ENCODE results near the gene SNX7.

Gene SNX7

GRCh38 chr1:98696077-98696476, 34.6 kb downstream of the SNX7 start:
- H2AFZ ChIP-seq (ENCODE audit: low read length, unreplicated experiment): no peak overlapping the region
- no peaks in the 10 kb centered on the region for H3K4me1 ChIP-seq (ENCODE audit: control insufficient read depth, insufficient read depth, low read length, unreplicated experiment)
- no peak overlapping the region for H3K4me3 ChIP-seq (ENCODE audit: low read depth, low read length)
- no peaks in the 10 kb centered on the region for H3K27me3 ChIP-seq (ENCODE audit: insufficient read depth, low read length)
- no peaks in the 10 kb centered on the region for H3K79me2 ChIP-seq (ENCODE audit: control insufficient read depth, insufficient read depth, low read length, unreplicated experiment)
- no peak overlapping the region for H3K27ac ChIP-seq (ENCODE audit: low read depth, low read length)
- H3K36me3 ChIP-seq (ENCODE audit: insufficient read depth, low read length): peaks cover 12% of the 10 kb centered on the region; the same call in 1 of the 2 replicates

- Histone ChIP-seq H3K36me3 (ENCODE audit: insufficient read depth, low read length) (0 out of 2 replicates have a peak, but pooled peaks cover 6% of the 10 kb centered on the region), H3K4me1 (ENCODE audit: control insufficient read depth, insufficient read depth, low read length, unreplicated experiment) (no peaks in the 10 kb centered on the region), H3K27me3 (ENCODE audit: insufficient read depth, low read length) (no peaks in the 10 kb centered on the region), H2AFZ (ENCODE audit: low read length, unreplicated experiment) (no peak overlapping the region), H3K4me3 (ENCODE audit: low read depth, low read length) (no peak overlapping the region), H3K79me2 (ENCODE audit: control insufficient read depth, insufficient read depth, low read length, unreplicated experiment) (no peaks in the 10 kb centered on the region), H3K27ac (ENCODE audit: low read depth, low read length) (no peak overlapping the region)
These were observed 36.3 kb downstream of the SNX7 start for GRCh38 chr1:98697781-98698180.

GRCh38 chr1:98698625-98699024, 37.1 kb downstream of the SNX7 start:
- H3K4me1 ChIP-seq (ENCODE audit: control insufficient read depth, insufficient read depth, low read length, unreplicated experiment): no peaks in the 10 kb centered on the region
- H3K27me3 ChIP-seq (ENCODE audit: insufficient read depth, low read length): no peaks in the 10 kb centered on the region
- H3K27ac ChIP-seq (ENCODE audit: low read depth, low read length): no peak overlapping the region
- H3K79me2 ChIP-seq (ENCODE audit: control insufficient read depth, insufficient read depth, low read length, unreplicated experiment): no peaks in the 10 kb centered on the region
- H3K4me3 ChIP-seq (ENCODE audit: low read depth, low read length): no peak overlapping the region
- H3K36me3 ChIP-seq (ENCODE audit: insufficient read depth, low read length): 0 out of 2 replicates have a peak, but pooled peaks cover 3% of the 10 kb centered on the region
- no peak overlapping the region for H2AFZ ChIP-seq (ENCODE audit: low read length, unreplicated experiment)

GRCh38 chr1:98700228-98700627, 38.7 kb downstream of the SNX7 start:
- Histone ChIP-seq H3K27ac (ENCODE audit: low read depth, low read length) (no peak overlapping the region), H3K79me2 (ENCODE audit: control insufficient read depth, insufficient read depth, low read length, unreplicated experiment) (no peaks in the 10 kb centered on the region), H3K4me1 (ENCODE audit: control insufficient read depth, insufficient read depth, low read length, unreplicated experiment) (no peaks in the 10 kb centered on the region), H3K36me3 (ENCODE audit: insufficient read depth, low read length) (peaks cover 8% of the 10 kb centered on the region; the same call in 1 of the 2 replicates), H2AFZ (ENCODE audit: low read length, unreplicated experiment) (no peak overlapping the region), H3K4me3 (ENCODE audit: low read depth, low read length) (no peak overlapping the region), H3K27me3 (ENCODE audit: insufficient read depth, low read length) (no peaks in the 10 kb centered on the region)

GRCh38 chr1:98702976-98703375, 41.5 kb downstream of the SNX7 start:
- Histone ChIP-seq H3K4me1 (ENCODE audit: control insufficient read depth, insufficient read depth, low read length, unreplicated experiment) (no peaks in the 10 kb centered on the region), H2AFZ (ENCODE audit: low read length, unreplicated experiment) (no peak overlapping the region), H3K79me2 (ENCODE audit: control insufficient read depth, insufficient read depth, low read length, unreplicated experiment) (no peaks in the 10 kb centered on the region), H3K4me3 (ENCODE audit: low read depth, low read length) (no peak overlapping the region), H3K27ac (ENCODE audit: low read depth, low read length) (no peak overlapping the region), H3K27me3 (ENCODE audit: insufficient read depth, low read length) (no peaks in the 10 kb centered on the region), H3K36me3 (ENCODE audit: insufficient read depth, low read length) (peaks cover 8% of the 10 kb centered on the region; the same call in 1 of the 2 replicates)

- Histone ChIP-seq H2AFZ (ENCODE audit: low read length, unreplicated experiment) (no peak overlapping the region), H3K4me3 (ENCODE audit: low read depth, low read length) (no peak overlapping the region), H3K36me3 (ENCODE audit: insufficient read depth, low read length) (peaks cover 8% of the 10 kb centered on the region; the same call in 1 of the 2 replicates), H3K27me3 (ENCODE audit: insufficient read depth, low read length) (no peaks in the 10 kb centered on the region), H3K4me1 (ENCODE audit: control insufficient read depth, insufficient read depth, low read length, unreplicated experiment) (no peaks in the 10 kb centered on the region), H3K27ac (ENCODE audit: low read depth, low read length) (no peak overlapping the region), H3K79me2 (ENCODE audit: control insufficient read depth, insufficient read depth, low read length, unreplicated experiment) (no peaks in the 10 kb centered on the region)
These were observed 43.0 kb downstream of the SNX7 start for GRCh38 chr1:98704474-98704873.

GRCh38 chr1:98704971-98705370, 43.5 kb downstream of the SNX7 start:
- no peaks in the 10 kb centered on the region for H3K4me1 ChIP-seq (ENCODE audit: control insufficient read depth, insufficient read depth, low read length, unreplicated experiment)
- no peaks in the 10 kb centered on the region for H3K27me3 ChIP-seq (ENCODE audit: insufficient read depth, low read length)
- H3K79me2 ChIP-seq (ENCODE audit: control insufficient read depth, insufficient read depth, low read length, unreplicated experiment): no peaks in the 10 kb centered on the region
- H3K36me3 ChIP-seq (ENCODE audit: insufficient read depth, low read length): peaks cover 7% of the 10 kb centered on the region; the same call in 1 of the 2 replicates
- no peak overlapping the region for H3K27ac ChIP-seq (ENCODE audit: low read depth, low read length)
- no peak overlapping the region for H3K4me3 ChIP-seq (ENCODE audit: low read depth, low read length)
- no peak overlapping the region for H2AFZ ChIP-seq (ENCODE audit: low read length, unreplicated experiment)

GRCh38 chr1:98705591-98705990, 44.1 kb downstream of the SNX7 start:
- Histone ChIP-seq H3K27me3 (ENCODE audit: insufficient read depth, low read length) (no peaks in the 10 kb centered on the region), H3K4me1 (ENCODE audit: control insufficient read depth, insufficient read depth, low read length, unreplicated experiment) (no peaks in the 10 kb centered on the region), H2AFZ (ENCODE audit: low read length, unreplicated experiment) (no peak overlapping the region), H3K36me3 (ENCODE audit: insufficient read depth, low read length) (peaks cover 13% of the 10 kb centered on the region), H3K4me3 (ENCODE audit: low read depth, low read length) (no peak overlapping the region), H3K27ac (ENCODE audit: low read depth, low read length) (no peak overlapping the region), H3K79me2 (ENCODE audit: control insufficient read depth, insufficient read depth, low read length, unreplicated experiment) (no peaks in the 10 kb centered on the region)

- H3K79me2 ChIP-seq (ENCODE audit: control insufficient read depth, insufficient read depth, low read length, unreplicated experiment): no peaks in the 10 kb centered on the region
- no peak overlapping the region for H3K27ac ChIP-seq (ENCODE audit: low read depth, low read length)
- no peaks in the 10 kb centered on the region for H3K27me3 ChIP-seq (ENCODE audit: insufficient read depth, low read length)
- H3K4me3 ChIP-seq (ENCODE audit: low read depth, low read length): no peak overlapping the region
- H3K4me1 ChIP-seq (ENCODE audit: control insufficient read depth, insufficient read depth, low read length, unreplicated experiment): no peaks in the 10 kb centered on the region
- no peak overlapping the region for H2AFZ ChIP-seq (ENCODE audit: low read length, unreplicated experiment)
- peaks cover 15% of the 10 kb centered on the region for H3K36me3 ChIP-seq (ENCODE audit: insufficient read depth, low read length)
These were observed 44.8 kb downstream of the SNX7 start for GRCh38 chr1:98706173-98706843.

GRCh38 chr1:98707556-98707955, 46.0 kb downstream of the SNX7 start:
- Histone ChIP-seq H3K36me3 (ENCODE audit: insufficient read depth, low read length) (peaks cover 26% of the 10 kb centered on the region), H3K4me1 (ENCODE audit: control insufficient read depth, insufficient read depth, low read length, unreplicated experiment) (no peaks in the 10 kb centered on the region)

GRCh38 chr1:98709906-98710305, 48.4 kb downstream of the SNX7 start:
- Histone ChIP-seq H3K79me2 (ENCODE audit: control insufficient read depth, insufficient read depth, low read length, unreplicated experiment) (no peaks in the 10 kb centered on the region), H3K27me3 (ENCODE audit: insufficient read depth, low read length) (no peaks in the 10 kb centered on the region), H3K36me3 (ENCODE audit: insufficient read depth, low read length) (peaks cover 21% of the 10 kb centered on the region), H3K4me3 (ENCODE audit: low read depth, low read length) (no peak overlapping the region), H3K4me1 (ENCODE audit: control insufficient read depth, insufficient read depth, low read length, unreplicated experiment) (no peaks in the 10 kb centered on the region), H3K27ac (ENCODE audit: low read depth, low read length) (no peak overlapping the region), H2AFZ (ENCODE audit: low read length, unreplicated experiment) (no peak overlapping the region)

More at GRCh38 chr1:98707556-98707955, 46.0 kb downstream of the SNX7 start:
- Histone ChIP-seq H3K27ac (ENCODE audit: low read depth, low read length) (no peak overlapping the region), H3K79me2 (ENCODE audit: control insufficient read depth, insufficient read depth, low read length, unreplicated experiment) (no peaks in the 10 kb centered on the region), H3K27me3 (ENCODE audit: insufficient read depth, low read length) (no peaks in the 10 kb centered on the region), H3K4me3 (ENCODE audit: low read depth, low read length) (no peak overlapping the region), H2AFZ (ENCODE audit: low read length, unreplicated experiment) (no peak overlapping the region)

Data from ACC112 (cell line).